ENCODE measurements around the gene RIMBP2.

Gene RIMBP2

DNA sequence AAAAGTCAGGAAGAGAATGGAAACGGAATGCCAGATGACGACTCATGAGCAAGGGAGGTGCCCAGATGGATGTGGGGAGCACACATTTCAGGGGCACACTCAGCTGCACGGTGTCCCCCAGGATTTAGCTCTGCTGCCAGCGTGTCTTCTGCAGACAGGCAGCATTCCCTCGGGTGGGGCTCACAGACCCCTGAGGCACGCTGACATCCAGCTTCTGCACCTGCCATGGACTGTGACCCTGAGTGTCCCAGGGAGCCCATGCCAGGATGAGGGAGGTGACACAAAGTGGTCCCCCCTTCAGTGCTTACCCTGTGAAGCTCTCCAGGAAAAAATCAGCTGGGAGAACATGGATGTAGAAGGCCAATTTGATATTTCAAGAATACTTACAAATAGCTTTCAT is 294.2 kb downstream of the RIMBP2 start:
- DNase-seq (ENCODE audit: low spot score): no peak

GRCh38 chr12:130420071-130420470 is 296.0 kb downstream of the RIMBP2 start:
- no peak for DNase-seq (ENCODE audit: low spot score)

- DNase-seq (ENCODE audit: low spot score): no peak
Observed at GRCh38 chr12:130419116-130419515, 297.0 kb downstream of the RIMBP2 start.

DNA sequence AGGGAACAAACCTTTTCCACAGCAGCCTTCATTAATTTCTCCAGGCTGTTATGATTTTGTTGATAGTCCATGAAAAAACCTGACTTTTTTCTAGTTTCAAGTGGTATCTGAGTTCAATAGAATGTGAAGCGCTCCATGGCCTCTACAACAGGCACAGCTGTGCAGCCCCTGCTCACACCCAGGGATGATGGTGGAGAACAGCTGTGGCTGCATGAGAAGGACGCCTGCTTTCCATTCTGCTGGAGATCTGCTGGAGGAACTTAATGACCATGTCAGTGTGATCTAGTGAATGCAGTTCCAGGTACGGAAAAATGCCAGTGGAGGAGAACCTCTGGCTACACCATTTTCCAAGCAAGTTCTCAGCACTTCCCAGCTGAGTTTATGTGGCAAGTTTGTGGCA is 297.8 kb downstream of the RIMBP2 start:
- DNase-seq (ENCODE audit: low spot score): no peak

DNA sequence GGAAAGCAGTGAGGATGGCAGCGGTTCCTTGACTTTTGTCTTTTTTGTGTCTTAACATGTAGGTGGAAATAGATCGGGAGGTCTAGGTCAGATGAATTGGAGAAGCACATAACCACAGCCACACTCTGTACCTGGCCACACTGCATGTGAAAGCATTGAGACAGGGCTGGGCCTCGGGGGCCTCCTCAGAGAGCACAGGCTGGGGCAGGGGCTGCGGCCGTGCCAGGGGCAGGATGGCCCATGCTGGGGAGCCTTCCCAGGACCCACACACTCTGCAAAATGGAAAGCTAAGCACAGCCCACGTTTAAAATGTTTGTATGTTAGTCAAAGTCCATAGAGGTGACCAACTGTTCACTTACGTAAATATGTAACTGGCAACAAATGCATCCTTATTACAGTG is 301.7 kb downstream of the RIMBP2 start:
- DNase-seq (ENCODE audit: low spot score): no peak

DNA sequence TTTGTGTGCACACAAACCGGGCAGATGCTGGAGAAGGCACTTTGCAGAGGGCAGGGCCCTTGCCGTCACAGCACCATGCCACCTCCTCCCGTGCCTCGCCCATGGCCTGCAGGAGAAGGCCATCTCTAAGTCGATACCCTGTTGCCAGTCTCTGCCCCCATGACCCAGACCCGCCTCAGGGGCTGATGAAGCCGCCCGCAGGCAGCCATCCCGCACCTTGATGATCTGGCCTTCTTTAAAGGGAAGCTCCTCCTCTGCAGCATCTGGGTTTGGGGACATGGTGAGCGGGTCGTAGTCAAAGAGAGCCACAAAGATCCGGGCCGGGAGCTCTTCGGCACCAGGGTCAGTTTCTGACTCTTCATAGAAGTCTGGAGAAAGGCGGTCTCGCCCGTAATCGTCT is 302.2 kb downstream of the RIMBP2 start:
- no peak for DNase-seq (ENCODE audit: low spot score)

GRCh38 chr12:130412384-130412783 is 303.7 kb downstream of the RIMBP2 start:
- DNase-seq (ENCODE audit: low spot score): no peak

GRCh38 chr12:130405332-130405731 is 310.8 kb downstream of the RIMBP2 start:
- DNase-seq (ENCODE audit: low spot score): no peak

GRCh38 chr12:130401703-130402102 is 314.4 kb downstream of the RIMBP2 start:
- no peak for DNase-seq (ENCODE audit: low spot score)

- no peak for DNase-seq (ENCODE audit: low spot score)
Observed at GRCh38 chr12:130398100-130398848, 317.8 kb downstream of the RIMBP2 start.

GRCh38 chr12:130396667-130397066 is 319.4 kb downstream of the RIMBP2 start:
- no peak for DNase-seq (ENCODE audit: low spot score)

GRCh38 chr12:130394906-130395305 is 321.2 kb downstream of the RIMBP2 start:
- DNase-seq (ENCODE audit: low spot score): no peak

DNA sequence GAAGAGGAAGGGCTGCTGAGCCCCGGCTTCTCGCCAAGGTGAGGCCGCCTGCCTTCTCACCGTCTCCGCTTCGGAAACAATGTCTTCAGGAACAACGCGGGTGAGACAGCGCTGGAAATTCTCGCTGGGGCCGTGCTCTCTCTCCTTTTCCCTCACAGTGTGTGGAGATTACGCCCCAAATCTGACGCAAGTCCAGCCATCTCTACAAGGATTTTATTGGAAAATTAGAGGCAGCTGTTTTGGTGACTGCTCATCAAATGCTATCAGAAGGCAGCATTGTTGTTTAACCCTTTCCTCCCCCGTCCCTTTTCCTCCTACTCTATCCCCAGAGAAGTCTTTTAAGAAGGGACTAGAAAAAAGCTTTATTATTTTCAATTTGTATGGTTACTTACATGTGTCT is 324.9 kb downstream of the RIMBP2 start:
- DNase-seq (ENCODE audit: low spot score): no peak

DNA sequence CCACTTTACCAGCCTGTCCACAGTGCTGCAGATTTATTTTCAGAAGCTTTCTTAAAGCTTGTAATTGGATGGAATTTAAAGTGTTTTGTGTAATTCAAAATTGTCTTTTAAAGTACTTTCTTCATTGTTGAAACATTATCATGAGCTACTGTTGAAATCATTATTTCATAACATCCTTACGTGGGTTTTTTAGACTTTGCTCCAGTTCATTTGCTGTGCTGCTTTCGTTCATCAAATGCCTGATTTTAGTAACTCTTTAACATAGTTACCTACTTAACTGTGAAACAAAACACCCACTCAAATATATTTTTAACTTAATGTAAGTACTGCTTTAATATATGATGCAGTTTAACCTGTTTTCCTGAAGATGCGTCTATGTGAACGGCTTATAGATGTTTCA is 330.9 kb downstream of the RIMBP2 start:
- no peak for DNase-seq (ENCODE audit: low spot score)

DNA sequence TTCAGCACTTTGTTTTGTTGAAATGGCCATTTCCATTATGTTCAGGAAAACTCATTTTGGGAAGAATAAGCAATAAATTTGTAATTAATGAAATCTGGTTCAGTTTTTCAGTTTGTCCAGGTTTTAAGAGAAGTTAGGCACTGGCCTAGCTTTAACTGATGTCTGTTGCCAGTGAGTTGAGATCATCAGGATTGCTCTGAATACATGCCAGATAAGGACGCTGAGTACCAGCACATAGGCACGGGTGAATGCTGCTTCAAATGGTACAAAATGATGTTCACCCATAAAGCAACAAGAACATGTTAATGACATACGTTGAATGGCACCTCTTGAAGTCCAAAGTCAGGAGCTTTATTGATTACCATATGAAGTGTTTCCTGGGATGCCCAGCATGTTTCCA is 331.9 kb downstream of the RIMBP2 start:
- no peak for DNase-seq (ENCODE audit: low spot score)

- DNase-seq (ENCODE audit: low spot score): no peak
Observed at GRCh38 chr12:130382818-130383217, 333.3 kb downstream of the RIMBP2 start.

DNA sequence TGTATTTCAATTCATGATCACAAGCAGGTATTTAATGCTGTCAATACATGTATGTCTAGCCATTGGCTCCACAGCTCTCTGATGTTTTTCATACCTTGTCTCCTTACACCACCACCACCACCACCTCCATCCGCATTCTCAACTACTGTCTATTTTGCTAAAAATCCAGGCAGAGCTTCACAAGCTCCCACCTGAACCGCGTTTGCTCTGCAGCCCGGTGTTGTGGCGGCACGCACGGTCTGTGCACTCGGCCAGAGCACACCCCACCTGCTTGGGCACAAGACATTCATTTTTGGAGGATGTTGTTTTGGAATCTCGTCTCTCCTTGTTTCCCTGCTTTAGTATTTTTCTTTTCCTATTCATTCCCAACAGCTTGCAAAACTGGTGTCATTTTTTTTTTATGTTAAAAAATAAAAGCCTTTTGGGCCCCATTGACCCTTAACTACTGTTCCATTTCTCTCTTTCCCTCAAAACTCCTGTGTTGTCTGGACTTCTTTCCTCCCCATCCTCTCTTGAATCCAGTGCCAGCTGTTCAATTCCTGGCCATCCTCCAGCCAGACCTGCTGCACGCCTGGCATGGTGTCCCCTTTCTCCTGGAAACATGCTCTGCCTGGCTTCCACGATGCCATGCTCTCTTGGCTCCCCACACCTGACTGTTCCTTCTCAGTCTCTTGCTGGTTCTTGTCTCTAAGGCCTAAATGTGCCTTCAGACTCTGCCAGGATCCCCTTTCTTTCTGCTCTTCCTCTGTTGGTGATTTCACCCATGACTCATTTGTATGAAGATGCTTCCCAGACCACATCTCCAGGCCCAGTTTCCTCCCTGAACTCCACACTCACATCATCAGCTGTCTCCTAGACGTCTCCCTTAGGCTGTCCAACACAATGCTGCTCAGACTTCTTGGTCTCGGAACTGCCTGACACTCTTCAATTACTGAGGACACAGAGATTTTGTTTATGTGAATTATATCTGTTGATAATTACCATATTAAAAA is 340.5 kb downstream of the RIMBP2 start:
- DNase-seq (ENCODE audit: low spot score): no peak

DNA sequence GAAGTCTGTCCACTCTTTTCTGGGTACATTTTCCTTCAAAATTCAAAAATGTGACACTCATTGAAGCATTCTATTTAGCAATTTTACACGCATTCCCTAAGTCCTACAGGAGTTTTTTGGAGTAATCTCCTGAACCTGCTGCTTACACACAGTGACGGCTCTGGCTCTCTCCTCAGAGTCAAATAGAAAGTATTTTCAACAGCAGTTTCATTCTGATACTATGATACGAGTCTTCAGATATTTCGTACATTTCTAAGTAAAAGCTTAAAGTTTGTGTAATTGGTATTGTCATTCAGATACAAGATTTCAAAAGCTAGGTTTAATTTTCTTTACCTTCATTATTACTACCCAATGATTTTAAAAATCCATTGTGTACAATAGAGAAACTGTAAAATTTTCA is 342.0 kb downstream of the RIMBP2 start:
- no peak for DNase-seq (ENCODE audit: low spot score)

- no peak for DNase-seq (ENCODE audit: low spot score)
Observed at GRCh38 chr12:130372936-130373335, 343.2 kb downstream of the RIMBP2 start.

DNA sequence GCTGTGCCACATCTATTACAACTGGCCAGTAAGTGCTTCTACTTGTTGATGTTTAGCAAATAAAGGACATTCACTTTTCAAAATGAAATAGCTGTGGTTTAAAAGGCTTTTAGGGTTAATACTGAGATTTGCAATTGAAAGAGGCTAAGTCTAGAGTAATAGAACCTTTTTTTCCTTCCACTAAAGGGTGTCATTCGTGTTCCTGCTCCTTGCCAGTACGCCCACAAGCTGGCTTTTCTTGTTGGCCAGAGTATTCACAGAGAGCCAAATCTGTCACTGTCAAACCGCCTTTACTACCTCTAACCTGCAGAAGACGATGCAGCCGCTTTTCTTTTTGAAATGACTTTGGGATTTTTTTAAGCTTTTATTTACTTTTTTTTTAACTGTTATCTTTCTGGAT is 344.8 kb downstream of the RIMBP2 start:
- DNase-seq (ENCODE audit: low spot score): no peak

- DNase-seq (ENCODE audit: low spot score): no peak
Observed at GRCh38 chr12:130369816-130370215, 346.3 kb downstream of the RIMBP2 start.

DNA sequence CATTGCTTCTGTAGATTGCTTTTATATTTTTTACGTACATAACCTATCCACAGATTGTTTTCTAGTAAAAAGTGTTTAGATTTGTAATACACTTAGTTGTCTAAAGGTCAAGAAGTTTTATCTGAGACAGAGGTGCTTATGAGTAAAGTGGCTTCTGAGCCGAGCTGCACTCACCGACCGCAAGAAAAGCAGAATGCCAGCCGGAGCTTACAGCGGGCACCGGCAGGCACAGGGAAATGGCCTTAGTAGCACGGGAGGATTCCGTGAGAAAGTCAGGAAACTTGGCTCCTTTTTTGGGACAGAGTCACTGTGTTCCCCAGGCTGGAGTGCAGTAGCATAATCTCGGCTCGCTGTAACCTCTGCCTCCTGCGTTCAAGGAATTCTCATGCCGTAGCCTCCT is 348.6 kb downstream of the RIMBP2 start:
- DNase-seq (ENCODE audit: low spot score): no peak

DNA sequence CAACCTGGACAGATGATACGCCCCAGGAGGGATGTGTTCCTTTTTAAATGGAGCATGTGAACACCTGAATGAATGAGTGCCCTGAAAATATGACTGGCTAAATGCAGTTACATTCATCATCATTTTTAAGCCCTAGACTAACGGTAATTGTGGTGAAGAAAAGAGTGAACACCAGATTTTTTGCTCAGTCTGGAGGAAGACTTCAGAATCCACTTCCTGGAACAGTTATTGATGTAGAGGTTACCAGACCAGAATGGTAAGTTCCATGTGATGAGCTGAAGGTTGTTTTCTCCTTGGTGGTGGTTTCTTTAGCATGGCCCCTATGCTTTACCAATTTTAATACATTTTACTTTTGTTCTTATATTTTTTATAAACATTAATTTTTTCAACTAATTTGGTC is 349.1 kb downstream of the RIMBP2 start:
- no peak for DNase-seq (ENCODE audit: low spot score)

All from HuH-7.5 (cell line).